Muscle layer of colon (tissue), 2 donors: Measurements from ENCODE around the gene IFI44L.

ENCODE experiments used
- H3K27ac ChIP-seq: one replicate; pipeline ENCODE4 v1.7.0; 2013; ENCODE audit warnings: low read depth, mild to moderate bottlenecking, low read length, moderate library complexity
- H3K27me3 ChIP-seq, 2 donors: one replicate each; pipeline ENCODE4 v1.7.0; 2013; ENCODE audit warnings: low read length in 2 of 2, mild to moderate bottlenecking in 2 of 2; ENCODE audit not compliant: insufficient read depth in 2 of 2, control insufficient read depth in 1 of 2
- H3K36me3 ChIP-seq: one replicate; pipeline ENCODE4 v1.7.0; 2013; ENCODE audit warnings: mild to moderate bottlenecking, low read length; ENCODE audit not compliant: insufficient read depth
- H3K4me1 ChIP-seq: one replicate; pipeline ENCODE4 v1.7.0; 2013; ENCODE audit warnings: mild to moderate bottlenecking, low read length; ENCODE audit not compliant: insufficient read depth
- H3K4me3 ChIP-seq, 2 donors: one replicate each; pipeline ENCODE4 v1.7.0; 2013; ENCODE audit warnings: low read length in 2 of 2, low read depth in 1 of 2, mild to moderate bottlenecking in 1 of 2, moderate library complexity in 1 of 2
- H3K9ac ChIP-seq: one replicate; pipeline ENCODE4 v1.7.0; 2013; ENCODE audit warnings: low read length
- H3K9me3 ChIP-seq: one replicate; pipeline ENCODE4 v1.7.0; 2013; ENCODE audit warnings: mild to moderate bottlenecking, low read length
- donor health status: abdominal sarcoma.
- donor health status: Adenocarcinoma of cecum.

IFI44L gene

DNA sequence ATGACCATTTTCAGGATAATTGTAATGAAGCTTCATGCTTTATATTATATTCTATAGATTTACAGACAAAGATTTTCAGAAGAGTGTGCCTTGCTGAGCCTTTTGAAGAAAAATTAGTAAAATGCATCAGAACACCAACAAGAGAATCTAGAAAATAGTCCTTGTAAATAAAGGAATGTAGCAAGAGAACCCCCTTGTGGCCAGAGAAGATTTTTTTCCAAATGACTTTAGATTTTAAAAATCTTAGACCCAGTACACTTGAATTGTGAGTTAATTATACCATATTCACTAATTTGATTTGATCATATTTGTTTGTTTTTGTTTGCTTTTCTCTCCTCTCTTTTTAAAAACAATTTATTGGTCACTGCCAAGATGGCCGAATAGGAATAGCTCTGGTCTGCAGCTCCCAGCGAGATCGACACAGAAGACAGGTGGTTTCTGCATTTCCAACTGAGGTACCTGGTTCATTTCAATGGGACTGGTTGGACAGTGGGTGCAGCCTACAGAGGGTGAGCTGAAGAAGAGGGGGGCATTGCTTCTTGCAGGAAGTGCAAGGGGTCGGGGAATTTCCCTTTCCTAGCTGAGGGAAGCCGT lies 12.8 kb upstream of the IFI44L start:
- no peaks in the 10 kb centered on the region for H3K9me3 ChIP-seq
- no peak overlapping the region for H3K9ac ChIP-seq
- H3K27ac ChIP-seq = no peak overlapping the region
- H3K36me3 ChIP-seq = no peaks in the 10 kb centered on the region
- no peak overlapping the region for H3K4me3 ChIP-seq
- H3K27me3 ChIP-seq = no peaks in the 10 kb centered on the region
- no peaks in the 10 kb centered on the region for H3K4me1 ChIP-seq

DNA sequence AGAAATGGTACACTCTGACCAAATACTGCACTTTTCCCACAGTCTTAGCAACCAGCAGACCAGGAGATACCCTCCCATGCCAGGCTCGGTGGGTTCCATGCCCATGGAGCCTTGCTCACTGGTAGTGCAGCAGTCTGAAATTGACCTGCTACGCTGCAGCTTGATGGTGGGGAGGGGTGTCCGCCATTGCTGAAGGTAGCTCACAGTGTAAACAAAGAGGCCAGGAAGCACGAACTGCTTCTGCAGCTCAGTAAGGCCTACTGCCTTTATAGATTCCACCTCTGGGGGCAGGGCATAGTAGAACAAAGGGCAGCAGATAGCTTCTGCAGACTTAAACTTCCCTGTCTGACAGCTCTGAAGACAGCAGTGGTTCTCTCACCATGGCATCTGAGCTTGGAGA lies 12.3 kb upstream of the IFI44L start:
- H3K27ac ChIP-seq = no peak overlapping the region
- no peaks in the 10 kb centered on the region for H3K4me1 ChIP-seq
- H3K36me3 ChIP-seq = no peaks in the 10 kb centered on the region
- no peak overlapping the region for H3K9ac ChIP-seq
- H3K9me3 ChIP-seq = no peaks in the 10 kb centered on the region
- H3K27me3 ChIP-seq = no peaks in the 10 kb centered on the region
- no peak overlapping the region for H3K4me3 ChIP-seq

DNA sequence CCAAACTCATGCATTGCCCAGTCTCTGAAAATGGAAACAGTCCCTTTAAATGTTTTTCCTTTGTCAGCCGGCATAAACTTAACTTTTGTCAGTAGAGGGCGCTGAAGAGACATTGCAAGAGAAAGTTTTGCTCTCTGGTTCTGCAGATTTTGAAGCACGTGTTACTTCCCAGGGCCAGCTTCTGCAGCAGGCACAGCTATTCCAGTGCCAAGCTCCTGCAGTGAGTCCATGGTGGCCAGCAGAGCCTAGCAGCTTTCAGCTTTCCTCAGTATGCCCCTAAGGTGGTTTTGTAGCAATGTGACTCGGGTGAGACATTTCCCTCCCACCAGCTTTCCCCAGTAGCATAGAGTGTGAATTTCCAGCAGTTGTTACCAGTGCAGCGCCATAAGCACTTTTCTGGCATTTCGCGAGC lies 2.6 kb upstream of the IFI44L start:
- Histone ChIP-seq H3K4me3 (no peak overlapping the region), H3K9ac (no peak overlapping the region)

DNA sequence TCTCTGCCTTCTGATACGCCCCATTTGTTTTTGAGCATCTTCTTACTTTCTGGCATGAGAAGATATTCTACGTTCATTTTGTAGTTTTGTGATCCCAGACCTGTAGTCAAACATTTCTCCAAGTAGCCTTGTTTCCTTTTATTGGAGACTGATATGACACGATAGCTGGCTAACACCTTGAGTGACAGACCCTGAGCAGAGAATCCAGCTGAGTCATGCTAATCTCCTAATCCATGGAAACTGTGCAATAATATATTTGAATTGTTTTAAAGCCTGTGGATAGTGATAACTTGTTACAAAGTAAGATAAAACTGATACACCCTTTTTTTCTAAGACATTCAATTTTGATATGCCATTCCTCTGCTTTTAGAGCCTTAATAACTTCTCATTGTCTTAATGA lies 1.2 kb upstream of the IFI44L start:
- Histone ChIP-seq H3K9ac (no peak overlapping the region), H3K9me3 (no peaks in the 10 kb centered on the region), H3K27me3 (no peaks in the 10 kb centered on the region), H3K4me1 (peaks cover 7% of the 10 kb centered on the region), H3K27ac (no peak overlapping the region), H3K36me3 (no peaks in the 10 kb centered on the region), H3K4me3 (no peak overlapping the region)

More for the DNA sequence above, 2.6 kb upstream of the IFI44L start:
- no peak overlapping the region for H3K27ac ChIP-seq
- no peaks in the 10 kb centered on the region for H3K27me3 ChIP-seq
- H3K4me1 ChIP-seq = peaks cover 7% of the 10 kb centered on the region
- no peaks in the 10 kb centered on the region for H3K9me3 ChIP-seq
- H3K36me3 ChIP-seq = no peaks in the 10 kb centered on the region

DNA sequence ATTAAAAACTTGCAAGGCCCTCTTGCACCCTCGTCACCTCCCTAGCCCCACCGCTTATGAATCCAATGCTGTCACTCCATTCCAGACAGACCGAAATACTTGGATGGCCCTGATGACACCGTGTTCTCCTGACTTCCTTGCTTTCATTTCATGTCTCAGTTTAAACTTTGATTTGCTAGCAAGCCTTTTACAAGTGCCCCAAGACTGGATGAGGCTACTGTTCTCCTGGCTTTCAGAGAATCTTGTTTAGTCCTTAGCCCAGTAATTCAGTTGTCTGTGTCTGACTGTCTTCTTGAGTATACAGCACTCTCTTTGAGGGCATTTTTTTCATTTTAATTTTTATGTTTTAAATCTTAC lies 824 bp upstream of the IFI44L start:
- Histone ChIP-seq H3K9me3 (no peaks in the 10 kb centered on the region), H3K9ac (no peak overlapping the region), H3K4me3 (peak overlapping the region in 1 of 2 donors; percentile 41), H3K27ac (peak overlapping the region; percentile 43), H3K27me3 (no peaks in the 10 kb centered on the region), H3K36me3 (no peaks in the 10 kb centered on the region), H3K4me1 (peaks cover 7% of the 10 kb centered on the region)

DNA sequence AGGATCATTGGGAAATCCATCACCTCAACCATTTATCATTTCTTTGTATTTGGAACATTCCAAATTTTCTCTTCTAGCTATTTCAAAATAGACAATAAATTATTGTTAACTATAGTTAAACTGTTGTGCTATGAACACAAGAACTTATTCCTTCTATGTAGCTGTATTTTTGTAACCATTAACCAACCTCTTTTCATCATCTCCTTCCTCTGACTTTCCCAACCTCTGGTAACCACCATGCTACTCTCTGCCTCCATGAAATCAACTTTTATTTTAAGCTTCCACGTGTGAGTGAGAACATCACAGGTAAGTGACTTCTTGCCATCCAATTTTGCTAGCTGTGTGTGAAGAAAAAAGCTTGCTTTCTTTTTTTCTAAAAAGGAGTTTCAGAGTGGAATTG lies 418 bp downstream of the IFI44L start:
- Histone ChIP-seq H3K27me3 (no peaks in the 10 kb centered on the region), H3K9me3 (no peaks in the 10 kb centered on the region), H3K4me3 (peak overlapping the region in 1 of 2 donors; percentile 41), H3K9ac (no peak overlapping the region), H3K4me1 (peaks cover 7% of the 10 kb centered on the region), H3K27ac (no peak overlapping the region), H3K36me3 (no peaks in the 10 kb centered on the region)

DNA sequence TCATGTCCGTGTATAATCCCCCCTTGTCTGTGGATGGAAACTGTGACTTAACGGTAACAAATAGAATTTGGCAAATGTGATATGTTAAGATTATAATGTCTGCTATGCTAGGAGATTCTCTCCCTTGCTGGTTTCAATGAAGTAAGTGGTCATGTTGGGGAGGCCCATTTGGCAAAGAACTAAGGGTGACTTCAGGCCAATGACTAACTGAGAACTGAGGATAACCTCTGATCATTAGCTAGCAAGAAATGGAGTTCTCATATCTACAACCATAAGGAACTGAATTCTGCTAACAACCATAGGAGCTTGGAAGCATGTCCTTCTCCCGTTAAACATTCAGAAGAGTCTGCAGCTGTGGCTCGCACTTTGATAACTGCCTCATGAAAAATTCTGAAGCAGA lies 2.3 kb downstream of the IFI44L start:
- H3K9me3 ChIP-seq = no peaks in the 10 kb centered on the region
- no peak overlapping the region for H3K27ac ChIP-seq
- no peaks in the 10 kb centered on the region for H3K36me3 ChIP-seq
- H3K4me1 ChIP-seq = peaks cover 7% of the 10 kb centered on the region
- H3K4me3 ChIP-seq = peak overlapping the region in 1 of 2 donors; percentile 12
- H3K9ac ChIP-seq = no peak overlapping the region
- no peaks in the 10 kb centered on the region for H3K27me3 ChIP-seq

DNA sequence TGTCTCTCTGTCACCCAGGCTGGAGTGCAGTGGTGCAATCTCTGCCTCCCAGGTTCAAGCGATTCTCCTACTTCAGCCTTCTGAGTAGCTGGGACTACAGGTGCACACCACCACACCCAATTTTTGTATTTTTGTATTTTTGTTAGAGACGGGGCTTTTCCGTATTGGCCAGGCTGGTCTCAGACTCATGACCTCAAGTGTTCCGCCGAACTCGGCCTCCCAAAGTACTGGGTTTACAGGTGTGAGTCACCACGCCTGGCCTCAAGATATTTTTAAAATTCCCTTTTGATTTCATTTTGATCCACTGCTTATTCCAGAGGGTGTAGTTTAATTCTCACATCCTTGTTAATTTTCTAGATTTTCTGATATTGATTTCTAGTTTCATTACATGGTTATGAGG lies 3.8 kb downstream of the IFI44L start:
- Histone ChIP-seq H3K36me3 (no peaks in the 10 kb centered on the region), H3K4me3 (no peak overlapping the region), H3K9me3 (no peaks in the 10 kb centered on the region), H3K27me3 (no peaks in the 10 kb centered on the region), H3K4me1 (peaks cover 3% of the 10 kb centered on the region), H3K9ac (no peak overlapping the region), H3K27ac (no peak overlapping the region)

DNA sequence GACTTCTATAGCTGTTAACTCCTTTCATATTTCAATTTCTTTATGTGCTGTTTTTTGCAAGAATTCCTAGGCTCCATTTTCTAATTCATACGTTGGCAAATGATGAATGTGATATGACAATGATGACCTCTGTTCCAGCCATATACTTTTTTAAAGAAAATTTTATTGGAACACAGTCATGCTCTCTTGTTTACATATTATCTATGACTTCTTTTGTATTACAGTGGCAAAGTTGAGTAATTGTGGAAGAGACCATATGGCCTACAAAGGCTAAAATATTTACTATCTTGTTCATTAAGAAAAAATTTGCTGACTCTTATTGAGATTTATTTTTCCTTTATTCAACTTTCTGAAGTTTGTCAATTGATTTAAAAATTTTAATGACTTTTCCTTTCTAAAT lies 7.1 kb downstream of the IFI44L start:
- H3K9ac ChIP-seq = no peak overlapping the region
- H3K4me1 ChIP-seq = no peaks in the 10 kb centered on the region
- no peaks in the 10 kb centered on the region for H3K9me3 ChIP-seq
- no peaks in the 10 kb centered on the region for H3K36me3 ChIP-seq
- H3K27ac ChIP-seq = no peak overlapping the region
- H3K4me3 ChIP-seq = no peak overlapping the region
- H3K27me3 ChIP-seq = no peaks in the 10 kb centered on the region

DNA sequence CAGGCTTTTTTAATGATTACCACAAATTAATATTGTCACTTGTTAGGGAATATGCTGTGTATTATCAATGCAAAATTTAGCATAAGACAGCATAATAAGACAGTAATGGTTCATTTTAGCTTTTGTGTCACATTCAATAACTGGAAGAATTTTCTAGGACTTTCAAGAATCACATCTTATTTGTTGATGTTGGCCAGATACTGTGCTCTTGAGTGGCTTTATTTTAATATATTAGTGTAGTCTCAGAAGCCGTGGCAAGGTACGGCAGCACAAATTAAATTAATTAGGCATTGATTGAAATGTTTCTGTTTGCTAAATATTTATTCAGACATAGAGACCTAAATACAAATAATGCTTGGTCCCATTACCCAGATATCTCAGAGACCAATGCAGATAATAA lies 10.4 kb downstream of the IFI44L start:
- H3K4me3 ChIP-seq = no peak overlapping the region
- no peak overlapping the region for H3K27ac ChIP-seq
- H3K9me3 ChIP-seq = no peaks in the 10 kb centered on the region
- H3K9ac ChIP-seq = no peak overlapping the region
- H3K4me1 ChIP-seq = no peaks in the 10 kb centered on the region
- no peaks in the 10 kb centered on the region for H3K27me3 ChIP-seq
- no peaks in the 10 kb centered on the region for H3K36me3 ChIP-seq

DNA sequence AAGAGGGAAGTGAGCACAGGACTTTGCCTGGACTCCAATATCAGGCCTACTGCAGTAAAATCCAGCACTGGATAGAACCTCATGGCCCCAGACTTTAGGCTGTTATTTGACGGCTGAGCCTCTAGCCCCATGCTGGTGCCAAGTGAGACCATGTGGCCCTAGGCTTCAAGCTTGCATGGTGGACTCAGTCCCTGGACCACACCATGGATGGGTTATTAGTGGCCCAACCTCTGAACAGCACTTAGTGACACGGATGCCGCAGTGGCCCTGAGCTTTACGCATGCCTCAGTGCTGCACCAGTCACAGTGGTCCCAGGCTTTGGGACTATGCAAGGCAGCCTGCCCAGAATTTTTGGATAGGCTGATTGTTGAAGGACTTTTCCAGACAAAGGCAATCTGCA lies 13.0 kb downstream of the IFI44L start:
- no peaks in the 10 kb centered on the region for H3K27me3 ChIP-seq
- H3K9ac ChIP-seq = no peak overlapping the region
- no peak overlapping the region for H3K4me3 ChIP-seq
- no peak overlapping the region for H3K27ac ChIP-seq
- H3K9me3 ChIP-seq = no peaks in the 10 kb centered on the region
- H3K36me3 ChIP-seq = no peaks in the 10 kb centered on the region
- H3K4me1 ChIP-seq = no peaks in the 10 kb centered on the region

DNA sequence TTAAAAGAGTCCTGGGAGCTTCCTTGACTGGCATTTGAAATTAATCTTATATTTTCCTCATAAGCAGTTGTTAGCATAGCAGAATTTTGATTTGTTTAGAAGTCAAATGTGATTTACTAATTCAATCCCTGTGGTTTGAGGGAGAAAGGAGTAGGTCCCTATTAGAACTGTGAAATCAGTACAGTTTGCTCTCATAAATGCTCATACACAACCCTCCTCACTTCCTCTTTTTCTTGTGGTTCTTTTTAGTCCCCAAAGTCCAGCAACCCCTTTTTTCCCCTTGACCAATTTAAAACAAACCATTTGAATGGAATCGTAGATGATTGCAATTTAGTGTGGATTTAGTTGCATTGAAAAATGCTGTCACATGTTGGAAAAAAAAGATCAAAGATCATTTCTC lies 20.2 kb downstream of the IFI44L start:
- no peaks in the 10 kb centered on the region for H3K4me1 ChIP-seq
- no peaks in the 10 kb centered on the region for H3K9me3 ChIP-seq
- H3K36me3 ChIP-seq = no peaks in the 10 kb centered on the region
- H3K27ac ChIP-seq = no peak overlapping the region
- no peaks in the 10 kb centered on the region for H3K27me3 ChIP-seq
- no peak overlapping the region for H3K9ac ChIP-seq
- H3K4me3 ChIP-seq = no peak overlapping the region
